GM19463 (cell line): ENCODE results near the gene ARHGAP31.
A peak's percentile ranks its signal among the peaks of the same experiment; 100 is the strongest.

Experiments
- ATAC-seq: cut with Tn5 transposase; IDR thresholded peaks from one replicate; pipeline ENCODE4 v1.9.1; 2021; ENCODE audit warnings: mild to moderate bottlenecking, moderate library complexity; ENCODE audit not compliant: unreplicated experiment

ARHGAP31 gene

GRCh38 chr3:119428538-119428937, 134.4 kb downstream of the ARHGAP31 start:
- no peak for ATAC-seq

- no peak for ATAC-seq
These were observed 139.6 kb downstream of the ARHGAP31 start for GRCh38 chr3:119433613-119434325.

GRCh38 chr3:119434703-119435102, 140.5 kb downstream of the ARHGAP31 start:
- no peak for ATAC-seq

- no peak for ATAC-seq
These were observed 142.8 kb downstream of the ARHGAP31 start for GRCh38 chr3:119436977-119437376.

GRCh38 chr3:119437691-119438258, 143.6 kb downstream of the ARHGAP31 start:
- no peak for ATAC-seq

- ATAC-seq = no peak
These were observed 149.0 kb downstream of the ARHGAP31 start for GRCh38 chr3:119443179-119443578.

- ATAC-seq = no peak
These were observed 150.4 kb downstream of the ARHGAP31 start for GRCh38 chr3:119444590-119444989.

GRCh38 chr3:119453822-119454221, 159.6 kb downstream of the ARHGAP31 start:
- ATAC-seq = no peak

- no peak for ATAC-seq
These were observed 162.3 kb downstream of the ARHGAP31 start for GRCh38 chr3:119456469-119456868.

- no peak for ATAC-seq
These were observed 163.1 kb downstream of the ARHGAP31 start for GRCh38 chr3:119457246-119457645.

GRCh38 chr3:119463171-119464169, 169.3 kb downstream of the ARHGAP31 start, which contains the start of gene TMEM39A:
TMEM39A (minus strand) TSS chr3:119463615; CDS start chr3:119462074, 1,541 bp downstream.
- ATAC-seq = peak; percentile 93

- ATAC-seq = no peak
These were observed 173.9 kb downstream of the ARHGAP31 start for GRCh38 chr3:119468041-119468440.

- ATAC-seq = no peak
These were observed 175.4 kb downstream of the ARHGAP31 start for GRCh38 chr3:119469418-119470189.
